Esophagus muscularis mucosa (tissue), 4 donors: ENCODE data around the gene IRF9. TPM values are rescaled to one million over a fixed set of nuclear protein-coding genes. Genes with fewer than 3 reads are reported as not detected.

Source experiments
- DNase-seq: peaks from one replicate; pipeline ENCODE4 v3.0.0-alpha.2; 2017; ENCODE audit errors: extremely low spot score
- H3K27ac ChIP-seq, 4 donors: fragments of 200-600 bp; sonication (generic); replicated peaks in 1 of 4; 1 replicate in 3 of 4; 2 replicates in 1 of 4; pipeline ENCODE4 v1.5.1; 2016 to 2019; ENCODE audit warnings: mild to moderate bottlenecking in 1 of 4
- H3K27me3 ChIP-seq, 4 donors: fragments of 200-600 bp; sonication (generic); one replicate each; pipeline versions ENCODE4 v1.5.1 to v1.6.0; 2016 to 2019
- H3K36me3 ChIP-seq, 4 donors: fragments of 200-600 bp; sonication (generic); one replicate each; pipeline ENCODE4 v1.5.1; 2016 to 2019
- H3K4me1 ChIP-seq, 4 donors: fragments of 200-600 bp; sonication (generic); one replicate each; pipeline ENCODE4 v1.5.1; 2016 to 2019
- H3K4me3 ChIP-seq, 4 donors: fragments of 200-600 bp; sonication (generic); 1 replicate in 2 of 4; 2 replicates in 2 of 4; pipeline ENCODE4 v1.5.1; 2016 to 2019; ENCODE audit warnings: mild to moderate bottlenecking in 4 of 4, moderate library complexity in 1 of 4
- H3K9me3 ChIP-seq, 4 donors: fragments of 200-600 bp; sonication (generic); 1 replicate in 3 of 4; 2 replicates in 1 of 4; pipeline ENCODE4 v1.5.1; 2016 to 2019
- CTCF ChIP-seq, 3 experiments: fragments of 200-600 bp in 2 of 3; fragments of 450-650 bp in 1 of 3; sonication (generic) in 2 of 3; IDR thresholded peaks; one replicate each; pipeline ENCODE4 v1.5.1; 2017 to 2019; ENCODE audit warnings: antibody characterized with exemption in 3 of 3, mild to moderate bottlenecking in 2 of 3, moderate library complexity in 1 of 3
- EP300 ChIP-seq: sonication (generic); formaldehyde crosslinking; IDR thresholded peaks from one replicate; pipeline ENCODE4 v1.6.1; 2017; ENCODE audit warnings: antibody characterized with exemption
- POLR2A ChIP-seq: fragments of 450-650 bp; IDR thresholded peaks from one replicate; pipeline ENCODE4 v1.6.1; 2017; ENCODE audit warnings: antibody characterized with exemption, moderate library complexity, mild to moderate bottlenecking, low read depth
- POLR2AphosphoS5 ChIP-seq, 2 donors: sonication (generic); formaldehyde crosslinking; IDR thresholded peaks; one replicate each; pipeline ENCODE4 v1.6.1; 2017; ENCODE audit warnings: antibody characterized with exemption in 2 of 2
- WGBS: methylation state at CpG from one replicate; pipeline ENCODE4 v1.1.5; 2018; 5-methylcytosine and 5-hydroxymethylcytosine counted together
- intact Hi-C: fragments of 100-400 bp; cut with DNase I; formaldehyde crosslinking; loops from one replicate; pipeline ENCODE4 v1.15.1; 2023
- total RNA-seq, 4 donors: library from RNA; depleted of rRNA; stranded (reverse); fragments of >200 nt; gene quantifications; one replicate each; pipeline versions ENCODE4 v1.1.0 to v1.2.1, GENCODE V29; 2016

The IRF9 gene
- total RNA-seq, 4 donors from 2014 or later: 39.5 to 78.3 (median 63.2) TPM

GRCh38 chr14:24135834-24136683 lies 25.0 kb upstream of the IRF9 start, which contains the start of gene PSME1:
PSME1 (plus strand) TSS chr14:24136194; CDS start chr14:24136263, 69 bp downstream.
- intact Hi-C loops: loop anchor here (1.0 kb wide), 1 partner anchor 22 kb away; the partner anchor contains the start of genes DCAF11 and NRL
- H3K27ac ChIP-seq: peak within 1 kb of the TSS; percentile 89 to 96 (median 92)
- H3K9me3 ChIP-seq: no peaks in the 10 kb centered on the region
- TF ChIP-seq CTCF (IDR thresholded peaks at IDR 0.05) (peak in 2 of 3 experiments; percentile 2 to 26), EP300 (no peak), POLR2A (no peak), POLR2AphosphoS5 (IDR thresholded peaks at IDR 0.05) (peak; percentile 78 to 89)
- H3K4me1 ChIP-seq: peaks cover 53 to 63% (median 61%) of the 10 kb centered on the region in 4 donors
- no peaks in the 10 kb centered on the region for H3K27me3 ChIP-seq
- H3K4me3 ChIP-seq: peak within 1 kb of the TSS; percentile 75 to 99 (median 94)
- under 1% methylated on average over 17 of the region's 75 CpGs for WGBS
- peaks cover 10 to 25% (median 24%) of the 10 kb centered on the region in 4 donors for H3K36me3 ChIP-seq
- DNase-seq: peak; percentile 97

- H3K4me3 ChIP-seq: peak overlapping the region; percentile 75 to 99 (median 94)
- WGBS: 50% methylated on average over 13 of the region's 13 CpGs
- H3K27me3 ChIP-seq: no peaks in the 10 kb centered on the region
- intact Hi-C loops: loop anchor here (1.0 kb wide), 1 partner anchor 23 kb away; the partner anchor contains the start of genes DCAF11 and NRL
- DNase-seq: no peak
- peaks cover 10 to 25% (median 24%) of the 10 kb centered on the region in 4 donors for H3K36me3 ChIP-seq
- peak overlapping the region; percentile 89 to 96 (median 92) for H3K27ac ChIP-seq
- no peak for TF ChIP-seq EP300
- no peak for TF ChIP-seq CTCF (IDR thresholded peaks at IDR 0.05)
- TF ChIP-seq POLR2A: no peak
- TF ChIP-seq POLR2AphosphoS5 (IDR thresholded peaks at IDR 0.05): no peak
- peaks cover 46 to 56% (median 55%) of the 10 kb centered on the region in 4 donors for H3K4me1 ChIP-seq
- H3K9me3 ChIP-seq: no peaks in the 10 kb centered on the region
Observed at GRCh38 chr14:24136684-24137528, 24.2 kb upstream of the IRF9 start.

- Histone ChIP-seq H3K9me3 (no peaks in the 10 kb centered on the region), H3K4me3 (no peak overlapping the region), H3K27ac (peak overlapping the region; percentile 89 to 96 (median 92)), H3K27me3 (no peaks in the 10 kb centered on the region), H3K4me1 (peaks cover 45 to 64% (median 58%) of the 10 kb centered on the region in 4 donors), H3K36me3 (peaks cover 10 to 25% (median 24%) of the 10 kb centered on the region in 4 donors)
- TF ChIP-seq POLR2AphosphoS5 (IDR thresholded peaks at IDR 0.05): no peak
- TF ChIP-seq EP300: no peak
- TF ChIP-seq CTCF (IDR thresholded peaks at IDR 0.05): no peak
- no peak for TF ChIP-seq POLR2A
- intact Hi-C loops: no loop called here
- no peak for DNase-seq
- WGBS: 86% methylated on average over 8 of the region's 8 CpGs
Observed at GRCh38 chr14:24137529-24138395, 23.3 kb upstream of the IRF9 start.
